SK-N-SH treated with all-trans-retinoic acid at 6 μM for 48 hours (cell line): Measurements from ENCODE around the gene DNASE2.

Source experiments
- CREB5 ChIP-seq: fragments of 250-450 bp; sonication (Bioruptor Pico); IDR thresholded peaks from 2 replicates; pipeline ENCODE4 v1.5.1; 2020; ENCODE audit warnings: low read depth, mild to moderate bottlenecking, moderate library complexity
- GLIS3 ChIP-seq: fragments of 250-450 bp; sonication (Bioruptor Pico); IDR thresholded peaks from 2 replicates; pipeline ENCODE4 v1.5.0; 2020; ENCODE audit warnings: mild to moderate bottlenecking, moderate library complexity
- OSR1 ChIP-seq: fragments of 250-450 bp; sonication (Bioruptor Pico); IDR thresholded peaks from 2 replicates; pipeline ENCODE4 v1.8.0; 2022; ENCODE audit warnings: moderate library complexity, mild to moderate bottlenecking, inconsistent platforms
- PATZ1 ChIP-seq: fragments of 250-450 bp; sonication (Bioruptor Pico); IDR thresholded peaks from 2 replicates; pipeline ENCODE4 v1.8.0; 2020; ENCODE audit warnings: mild to moderate bottlenecking, moderate library complexity, borderline replicate concordance
- PPARA ChIP-seq: fragments of 250-450 bp; sonication (Bioruptor Pico); IDR thresholded peaks from 2 replicates; pipeline ENCODE4 v1.5.0; 2020; ENCODE audit warnings: mild to moderate bottlenecking, borderline replicate concordance
- RARB ChIP-seq: fragments of 250-450 bp; sonication (Bioruptor Pico); IDR thresholded peaks from 2 replicates; pipeline ENCODE4 v1.8.0; 2021; ENCODE audit warnings: mild to moderate bottlenecking, moderate library complexity
- SNAI2 ChIP-seq: fragments of 250-450 bp; sonication (Bioruptor Pico); IDR thresholded peaks from 2 replicates; pipeline ENCODE4 v1.5.0; 2020; ENCODE audit warnings: mild to moderate bottlenecking, moderate library complexity
- TOX ChIP-seq: fragments of 250-450 bp; sonication (Bioruptor Pico); IDR thresholded peaks from 2 replicates; pipeline ENCODE4 v1.8.0; 2021; ENCODE audit warnings: mild to moderate bottlenecking, moderate library complexity, borderline replicate concordance
- ZC3H10 ChIP-seq: fragments of 250-450 bp; sonication (Bioruptor Pico); IDR thresholded peaks from 2 replicates; pipeline ENCODE4 v1.5.1; 2021; ENCODE audit warnings: mild to moderate bottlenecking, moderate library complexity
- ZFP3 ChIP-seq: fragments of 250-450 bp; sonication (Bioruptor Pico); IDR thresholded peaks from 2 replicates; pipeline ENCODE4 v1.5.0; 2020; ENCODE audit warnings: mild to moderate bottlenecking, moderate library complexity
- ZFP30 ChIP-seq: fragments of 450-650 bp; formaldehyde crosslinking; IDR thresholded peaks from 2 replicates; pipeline ENCODE4 v1.5.0; 2022; ENCODE audit warnings: mild to moderate bottlenecking, moderate library complexity
- ZNF565 ChIP-seq: fragments of 450-650 bp; formaldehyde crosslinking; conservative IDR thresholded peaks from 2 replicates; pipeline ENCODE4 v1.5.0; 2020; ENCODE audit warnings: low read depth, mild to moderate bottlenecking, moderate library complexity
- ZNF70 ChIP-seq: fragments of 450-650 bp; formaldehyde crosslinking; IDR thresholded peaks from 2 replicates; pipeline ENCODE4 v1.5.0; 2020; ENCODE audit warnings: mild to moderate bottlenecking, moderate library complexity
- TF ChIP-seq, protein P1 (sequence below): fragments of 250-450 bp; sonication (Bioruptor Pico); IDR thresholded peaks from 2 replicates; pipeline ENCODE4 v1.5.1; 2021; ENCODE audit warnings: mild to moderate bottlenecking, moderate library complexity

GRCh38 chr19:12881172-12881808 is at the start of gene DNASE2:
- TF ChIP-seq PPARA (CRISPR knock-in tag) (no peak), ZFP3 (CRISPR knock-in tag) (no peak), RARB (CRISPR knock-in tag) (no peak), CREB5 (CRISPR knock-in tag) (no peak), PATZ1 (no peak), GLIS3 (CRISPR knock-in tag) (no peak), ZNF70 (no peak), ZFP30 (no peak), ZNF565 (no peak), OSR1 (CRISPR knock-in tag) (no peak), ZC3H10 (CRISPR knock-in tag) (no peak), SNAI2 (no peak), TOX (CRISPR knock-in tag) (no peak)
- TF ChIP-seq, protein P1, sequence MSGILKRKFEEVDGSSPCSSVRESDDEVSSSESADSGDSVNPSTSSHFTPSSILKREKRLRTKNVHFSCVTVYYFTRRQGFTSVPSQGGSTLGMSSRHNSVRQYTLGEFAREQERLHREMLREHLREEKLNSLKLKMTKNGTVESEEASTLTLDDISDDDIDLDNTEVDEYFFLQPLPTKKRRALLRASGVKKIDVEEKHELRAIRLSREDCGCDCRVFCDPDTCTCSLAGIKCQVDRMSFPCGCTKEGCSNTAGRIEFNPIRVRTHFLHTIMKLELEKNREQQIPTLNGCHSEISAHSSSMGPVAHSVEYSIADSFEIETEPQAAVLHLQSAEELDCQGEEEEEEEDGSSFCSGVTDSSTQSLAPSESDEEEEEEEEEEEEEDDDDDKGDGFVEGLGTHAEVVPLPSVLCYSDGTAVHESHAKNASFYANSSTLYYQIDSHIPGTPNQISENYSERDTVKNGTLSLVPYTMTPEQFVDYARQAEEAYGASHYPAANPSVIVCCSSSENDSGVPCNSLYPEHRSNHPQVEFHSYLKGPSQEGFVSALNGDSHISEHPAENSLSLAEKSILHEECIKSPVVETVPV (CRISPR knock-in tag) = no peak
